Stimulated activated naive CD4-positive, alpha-beta T cell (primary cell): ENCODE data around the gene EFS.
A peak's percentile ranks its signal among the peaks of the same experiment; 100 is the strongest.
"Not testable (repeated sequence)": the region's sequence is repeated elsewhere in the genome, so short reads cannot be mapped to it uniquely, and the experiment has no call there.

Source experiments
- DNase-seq, 6 experiments: peaks; one replicate each; lab custom pipeline; 2025; lab: John Stamatoyannopoulos, UW

EFS gene

GRCh38 chr14:23326491-23327332 is 38.3 kb downstream of the EFS start:
- DNase-seq: no peak

DNA sequence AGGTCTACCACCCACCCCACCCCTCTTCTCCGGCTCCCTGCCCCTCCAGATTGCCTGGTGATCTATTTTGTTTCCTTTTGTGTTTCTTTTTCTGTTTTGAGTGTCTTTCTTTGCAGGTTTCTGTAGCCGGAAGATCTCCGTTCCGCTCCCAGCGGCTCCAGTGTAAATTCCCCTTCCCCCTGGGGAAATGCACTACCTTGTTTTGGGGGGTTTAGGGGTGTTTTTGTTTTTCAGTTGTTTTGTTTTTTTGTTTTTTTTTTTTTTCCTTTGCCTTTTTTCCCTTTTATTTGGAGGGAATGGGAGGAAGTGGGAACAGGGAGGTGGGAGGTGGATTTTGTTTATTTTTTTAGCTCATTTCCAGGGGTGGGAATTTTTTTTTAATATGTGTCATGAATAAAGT is 39.2 kb downstream of the EFS start:
- DNase-seq: not testable (repeated sequence)

- no peak for DNase-seq
Measured at GRCh38 chr14:23324993-23325392, 40.0 kb downstream of the EFS start.

- DNase-seq: no peak
Measured at GRCh38 chr14:23324455-23324846, 40.5 kb downstream of the EFS start.

GRCh38 chr14:23323838-23324454 is 41.0 kb downstream of the EFS start:
- no peak for DNase-seq

- DNase-seq: no peak
Measured at GRCh38 chr14:23322568-23323517, 42.1 kb downstream of the EFS start.

DNA sequence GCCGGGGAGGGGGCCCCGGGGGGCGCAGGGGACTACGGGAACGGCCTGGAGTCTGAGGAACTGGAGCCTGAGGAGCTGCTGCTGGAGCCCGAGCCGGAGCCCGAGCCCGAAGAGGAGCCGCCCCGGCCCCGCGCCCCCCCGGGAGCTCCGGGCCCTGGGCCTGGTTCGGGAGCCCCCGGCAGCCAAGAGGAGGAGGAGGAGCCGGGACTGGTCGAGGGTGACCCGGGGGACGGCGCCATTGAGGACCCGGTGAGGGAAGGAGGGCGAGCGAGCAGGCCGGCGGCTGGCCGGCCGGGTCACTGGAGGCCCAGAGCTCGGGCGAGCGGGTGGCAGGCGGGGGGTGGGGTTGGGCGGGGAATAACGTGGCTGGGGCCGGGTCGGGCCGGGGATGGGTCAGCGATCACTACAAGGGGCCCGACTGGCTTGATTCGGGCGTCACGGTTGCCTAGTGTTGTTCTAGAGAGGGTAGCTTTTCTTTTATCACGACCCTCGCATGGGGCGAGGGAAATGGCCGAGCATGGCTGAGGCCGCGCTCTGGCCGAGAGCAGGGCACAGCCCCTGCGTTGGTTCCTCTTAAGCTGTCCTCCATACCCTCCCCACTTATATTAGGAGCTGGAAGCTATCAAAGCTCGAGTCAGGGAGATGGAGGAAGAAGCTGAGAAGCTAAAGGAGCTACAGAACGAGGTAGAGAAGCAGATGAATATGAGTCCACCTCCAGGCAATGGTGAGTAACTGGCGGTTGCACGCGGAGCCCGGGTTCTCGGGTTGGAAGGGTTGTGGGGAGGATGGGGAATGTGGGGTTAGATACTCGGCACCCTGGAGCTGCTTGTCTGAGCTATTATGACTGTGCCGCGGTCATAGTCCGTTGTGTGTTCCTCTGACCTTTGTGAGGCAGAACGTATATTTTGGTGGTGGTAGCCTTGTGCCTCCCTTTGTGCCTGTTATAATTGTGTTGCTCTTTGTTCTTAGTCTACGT is 43.1 kb downstream of the EFS start:
- peak in 5 of 6 experiments; percentile 3 to 49 (median 37) for DNase-seq

- DNase-seq: peak; percentile 96 to 100 (median 98)
Measured at GRCh38 chr14:23320584-23321571, 44.1 kb downstream of the EFS start, which contains the start of gene PABPN1. Gene PABPN1 (plus strand): TSS chr14:23321457. CDS start chr14:23321470, 13 bp downstream.

DNA sequence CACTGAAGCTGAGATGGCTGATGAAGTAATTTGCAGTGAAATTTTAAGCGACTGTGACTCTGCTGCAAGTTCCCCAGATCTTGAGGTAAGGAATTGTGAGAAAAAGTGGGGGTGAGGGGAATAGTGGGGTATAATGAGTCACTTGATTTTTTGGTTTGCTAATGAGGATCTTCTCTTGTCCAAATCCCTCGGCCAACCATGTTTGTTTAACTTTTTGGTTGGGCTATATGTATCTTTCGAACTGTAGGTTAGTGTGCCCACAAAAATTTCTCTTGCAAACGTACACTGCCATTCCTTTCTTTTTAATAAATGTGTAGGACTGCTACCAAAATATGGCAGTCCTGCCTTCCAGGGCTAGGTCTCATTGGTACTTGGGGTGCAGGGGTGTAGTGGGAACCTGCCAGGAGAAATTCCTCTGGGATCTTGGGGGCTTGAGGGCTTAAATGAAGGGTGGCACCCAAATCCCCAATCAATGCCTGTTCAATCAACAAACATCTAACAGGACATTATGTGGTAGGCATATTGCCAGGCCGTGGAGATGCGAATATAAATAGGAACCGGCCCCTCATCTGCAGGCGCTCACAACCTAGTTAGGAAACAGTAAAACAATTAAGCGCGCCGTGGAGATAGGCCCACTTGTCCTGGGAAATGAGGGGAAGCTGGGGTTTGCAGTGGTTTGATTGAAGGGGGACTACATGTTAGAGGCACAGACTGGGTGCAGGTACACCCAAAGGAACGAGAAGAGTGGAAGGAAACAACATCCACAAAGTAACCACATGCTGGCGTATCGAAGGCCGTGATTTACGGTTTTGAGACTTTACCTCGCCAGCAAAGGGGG is 45.0 kb downstream of the EFS start:
- DNase-seq: peak in 1 of 6 experiments; percentile 36

DNA sequence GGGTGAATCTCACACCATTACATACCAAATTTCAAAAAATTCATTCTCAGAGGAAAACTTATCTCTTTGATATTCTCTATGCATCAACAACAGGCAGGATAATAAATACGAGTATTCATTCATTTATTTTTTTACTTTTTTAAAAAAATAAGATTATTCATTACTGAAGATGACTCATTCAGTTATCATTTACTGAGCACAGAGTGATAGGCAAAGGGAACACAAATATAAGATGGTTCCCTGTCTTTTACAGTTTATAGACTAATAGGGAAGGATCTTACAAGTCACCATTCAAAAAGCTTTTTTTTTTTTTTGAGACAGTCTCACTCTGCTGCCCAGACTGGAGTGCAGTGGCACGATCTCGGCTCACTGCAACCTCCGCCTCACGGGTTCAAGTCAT is 48.7 kb downstream of the EFS start:
- DNase-seq: no peak

- no peak for DNase-seq
Measured at GRCh38 chr14:23310546-23310945, 54.4 kb downstream of the EFS start.

- DNase-seq: no peak
Measured at GRCh38 chr14:23308721-23309445, 56.1 kb downstream of the EFS start.

- no peak for DNase-seq
Measured at GRCh38 chr14:23307687-23308644, 57.0 kb downstream of the EFS start.

GRCh38 chr14:23307146-23307530 is 57.8 kb downstream of the EFS start:
- DNase-seq: no peak

DNA sequence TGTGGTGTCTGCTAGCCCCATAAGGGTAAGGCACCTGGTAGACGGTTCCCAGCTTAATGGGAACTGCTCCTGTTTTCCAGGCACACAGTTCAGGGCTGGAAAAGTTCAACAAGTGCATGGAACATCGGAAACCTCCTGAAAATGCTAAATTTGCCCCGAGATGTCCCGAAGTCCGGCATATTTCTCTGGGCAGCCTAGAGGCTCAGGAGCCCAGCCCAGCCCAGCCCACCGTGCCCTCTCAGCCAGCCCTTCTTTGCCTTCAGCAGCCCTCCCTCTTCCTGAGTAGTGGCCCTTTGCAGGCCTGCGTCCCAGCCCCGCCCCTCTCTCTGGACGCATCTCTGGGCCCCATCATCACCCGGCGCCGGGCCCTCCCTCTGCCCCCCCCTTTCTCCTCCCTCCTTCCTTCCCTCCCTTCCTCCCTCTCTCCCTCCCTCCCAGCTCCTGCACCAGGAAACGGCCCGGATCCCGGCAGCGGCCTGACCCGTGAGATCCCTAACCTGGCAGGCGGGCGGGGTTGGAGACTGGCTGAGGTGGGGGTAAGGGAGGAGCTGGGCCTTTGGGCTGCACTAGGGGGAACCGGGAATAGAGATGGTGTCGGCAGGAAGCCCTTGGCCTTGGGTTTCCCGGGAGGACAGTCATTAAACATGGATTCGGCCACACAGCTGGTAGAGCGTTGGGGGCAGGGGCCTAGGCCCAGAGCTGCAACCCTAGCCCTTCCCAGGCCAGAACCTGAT is 58.4 kb downstream of the EFS start, which contains the start of gene BCL2L2:
TSS of gene BCL2L2 (plus strand) at position 422 of the 734 bp plus-strand sequence. CDS start 935 bp downstream, outside the sequence.
- no peak for DNase-seq
